ENCODE data around the gene SIRPG.

SIRPG gene

DNA sequence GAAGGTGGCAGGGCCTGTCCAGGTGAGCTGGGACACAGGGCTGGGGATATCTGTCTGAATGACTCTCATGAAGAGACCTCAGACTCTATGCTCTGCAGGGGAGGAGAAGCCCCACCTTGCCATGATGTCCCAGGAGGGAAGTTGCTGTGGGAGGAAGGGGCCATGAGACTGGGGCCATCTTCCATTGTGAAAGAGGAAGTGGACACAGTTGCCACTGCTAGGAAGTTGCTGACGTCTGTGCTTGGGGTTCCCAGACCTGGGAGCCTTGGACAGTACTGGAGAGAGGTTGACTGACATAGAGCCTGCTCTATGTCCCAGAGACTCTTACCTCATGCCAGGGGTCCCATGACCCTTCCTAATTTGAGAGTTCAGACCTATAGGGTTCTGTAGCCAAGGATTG is 62.2 kb downstream of the SIRPG start:
- DNase-seq (ENCODE audit: low read depth): no peak

DNA sequence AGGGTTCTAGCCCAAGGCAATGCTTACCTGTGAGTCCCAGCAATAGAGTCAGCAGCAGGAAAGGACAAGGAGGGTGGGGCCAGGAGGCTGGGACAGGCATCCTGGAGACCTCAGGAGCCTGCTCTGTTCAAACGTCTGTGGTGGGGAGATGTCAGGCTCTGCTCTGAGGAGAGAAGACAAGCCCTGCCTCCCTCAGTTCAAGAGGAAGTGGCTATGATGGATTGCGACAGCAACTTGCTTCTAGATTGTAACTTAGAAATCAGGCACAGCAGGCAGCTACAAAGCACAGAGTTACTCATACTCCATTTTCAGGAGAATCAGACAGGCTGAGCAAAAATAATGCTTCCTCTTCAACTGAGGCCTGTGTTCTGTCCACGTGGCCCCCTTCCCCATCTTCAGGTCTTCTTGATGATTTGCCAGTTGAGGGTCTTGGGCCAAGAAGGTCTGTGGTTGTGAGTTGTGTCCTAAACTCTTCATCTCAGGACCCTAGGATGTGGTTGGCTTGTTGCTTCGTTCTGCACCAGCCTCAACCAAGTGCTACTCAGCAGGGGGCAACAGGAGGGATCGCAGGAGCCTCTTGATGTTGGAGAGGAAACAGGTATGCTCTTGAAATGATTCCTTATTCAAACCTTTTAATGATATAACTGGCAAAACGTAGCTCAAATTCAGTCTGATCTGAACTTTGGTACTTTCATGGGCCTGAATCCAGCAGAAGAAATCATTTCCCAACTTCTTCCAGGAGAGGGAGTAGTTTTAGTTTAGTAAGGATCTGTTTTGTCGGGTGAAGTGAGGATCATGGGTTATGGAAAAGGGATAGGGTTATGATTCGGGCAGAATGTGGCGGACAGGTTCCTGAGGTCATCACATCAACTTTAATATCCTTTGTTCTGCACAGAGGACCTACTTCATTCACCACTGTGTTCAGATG is 68.8 kb downstream of the SIRPG start:
- DNase-seq (ENCODE audit: low read depth): no peak

DNA sequence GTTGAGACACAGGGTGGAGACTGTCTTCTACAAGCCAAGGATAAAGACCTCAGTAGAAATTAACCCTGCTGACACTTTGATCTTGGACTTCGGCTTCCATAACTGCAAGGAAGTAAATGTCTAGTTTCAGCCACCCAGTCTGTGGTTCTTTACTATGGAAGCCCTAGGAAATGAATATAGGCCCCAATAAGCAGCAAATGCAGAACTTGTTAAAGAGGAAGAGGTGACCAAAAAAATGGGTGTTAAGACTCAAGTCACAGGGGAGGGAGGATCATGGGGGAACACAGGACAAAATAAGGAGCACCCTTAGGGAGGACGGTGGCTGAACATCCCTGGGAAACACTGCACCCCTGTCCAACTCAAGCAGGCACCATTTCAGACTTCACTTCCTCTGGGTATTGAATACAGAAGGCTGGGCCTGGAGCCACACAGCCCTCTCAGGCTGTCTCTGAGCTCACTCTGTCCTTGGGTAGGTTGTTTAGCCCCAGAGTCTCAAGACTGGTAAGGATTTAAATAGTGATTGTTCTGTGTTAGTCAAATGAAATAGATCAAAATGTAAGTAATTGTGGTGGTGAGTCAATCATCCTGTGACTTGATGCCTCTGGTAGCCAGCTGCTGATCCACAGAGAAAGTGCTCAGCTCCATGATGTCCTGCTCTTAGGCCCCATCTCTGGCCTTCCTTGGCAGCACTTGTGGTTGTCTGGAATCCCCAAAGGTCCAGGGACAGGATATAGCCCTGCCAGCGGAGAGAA is 69.6 kb downstream of the SIRPG start:
- DNase-seq (ENCODE audit: low read depth): no peak

- DNase-seq (ENCODE audit: low read depth): no peak
Measured at GRCh38 chr20:1579488-1579887, 78.1 kb downstream of the SIRPG start.
